ENCODE measurements around the gene TRIM46. TPM values are rescaled to one million over a fixed set of nuclear protein-coding genes. Genes with fewer than 3 reads are reported as not detected.
"Not testable (repeated sequence)": the region's sequence is repeated elsewhere in the genome, so short reads cannot be mapped to it uniquely, and the experiment has no call there.

TRIM46 gene
- total RNA-seq, 4 donors from 2014 or later: 0.35 to 1.9 (median 0.40) TPM; not detected in 1

GRCh38 chr1:155166051-155166470 is 7.6 kb upstream of the TRIM46 start:
- TF ChIP-seq EP300 (IDR thresholded peaks at IDR 0.05) (no peak), CTCF (IDR thresholded peaks at IDR 0.05) (no peak), POLR2A (IDR thresholded peaks at IDR 0.05) (no peak), POLR2AphosphoS5 (IDR thresholded peaks at IDR 0.05) (no peak)
- Histone ChIP-seq H3K36me3 (peaks cover 0 to 26% of the 10 kb centered on the region in 2 donors), H3K4me3 (no peak overlapping the region), H3K27me3 (no peaks in the 10 kb centered on the region), H3K27ac (peak overlapping the region in 3 of 4 donors; percentile 51 to 68 (median 63)), H3K4me1 (peaks cover 0 to 31% (median 11%) of the 10 kb centered on the region in 3 donors), H3K9me3 (no peaks in the 10 kb centered on the region)
- WGBS, 2 donors (ENCODE audit: low coverage in 1 of 2): 73% methylated on average over 4 of the region's 8 CpGs; no CpG with 5 or more reads in 1 of the 2 donors
- no peak for ATAC-seq

DNA sequence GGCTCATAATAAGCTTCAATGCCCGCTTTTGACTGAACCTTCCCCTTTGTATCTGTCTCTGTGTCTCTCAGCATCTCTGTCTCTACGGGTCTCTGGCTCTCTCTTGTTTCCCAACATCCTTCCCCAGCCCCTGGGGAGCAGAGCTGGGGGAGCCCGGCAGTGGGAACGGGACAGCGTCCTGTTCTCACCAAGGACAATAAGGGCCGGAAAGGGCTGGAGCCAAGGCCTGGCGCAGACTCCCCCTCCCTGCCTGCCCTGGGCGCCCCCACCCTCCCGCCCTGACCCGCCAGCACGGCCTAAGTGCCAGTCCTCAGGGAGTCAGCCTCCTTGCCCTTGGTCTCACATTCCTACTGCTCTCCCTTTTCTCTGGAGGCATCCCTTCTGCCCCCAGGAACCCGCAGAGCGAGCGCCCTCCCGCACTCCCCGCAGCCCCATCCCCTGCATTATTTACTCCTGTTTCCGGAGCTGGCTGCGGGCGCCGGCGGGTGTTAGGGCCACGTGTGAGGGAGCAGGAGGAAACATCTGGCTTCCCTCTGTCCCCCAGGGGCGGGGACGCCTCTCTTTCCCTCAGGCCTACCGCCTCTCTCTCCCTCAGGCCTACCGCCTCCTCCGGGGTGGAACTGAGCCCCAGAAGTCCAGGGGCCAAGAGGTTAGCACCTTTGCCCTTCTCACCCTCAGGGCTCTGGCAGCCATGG is 7.0 kb upstream of the TRIM46 start:
- H3K4me3 ChIP-seq: peak overlapping the region in 1 of 2 donors; percentile 20
- H3K27me3 ChIP-seq: no peaks in the 10 kb centered on the region
- H3K36me3 ChIP-seq: peaks cover 0 to 27% of the 10 kb centered on the region in 2 donors
- peak overlapping the region in 3 of 4 donors; percentile 51 to 68 (median 63) for H3K27ac ChIP-seq
- no peaks in the 10 kb centered on the region for H3K9me3 ChIP-seq
- peaks cover 0 to 37% (median 11%) of the 10 kb centered on the region in 3 donors for H3K4me1 ChIP-seq
- 62% methylated on average over 6 of the region's 27 CpGs; no CpG with 5 or more reads in 1 of the 2 donors for whole genome bisulfite sequencing, 2 donors (ENCODE audit: low coverage in 1 of 2)
- TF ChIP-seq POLR2A (IDR thresholded peaks at IDR 0.05): no peak
- TF ChIP-seq CTCF (IDR thresholded peaks at IDR 0.05): no peak
- no peak for TF ChIP-seq EP300 (IDR thresholded peaks at IDR 0.05)
- TF ChIP-seq POLR2AphosphoS5 (IDR thresholded peaks at IDR 0.05): peak; percentile 15
- peak; percentile 73 for ATAC-seq

- no peaks in the 10 kb centered on the region for H3K27me3 ChIP-seq
- TF ChIP-seq POLR2AphosphoS5 (IDR thresholded peaks at IDR 0.05) (peak; percentile 25), CTCF (IDR thresholded peaks at IDR 0.05) (peak; percentile 85 to 94 (median 90)), POLR2A (IDR thresholded peaks at IDR 0.05) (no peak), EP300 (IDR thresholded peaks at IDR 0.05) (no peak)
- peak; percentile 85 for ATAC-seq
- peak overlapping the region in 1 of 2 donors; percentile 20 for H3K4me3 ChIP-seq
- H3K36me3 ChIP-seq: peaks cover 0 to 27% of the 10 kb centered on the region in 2 donors
- no peaks in the 10 kb centered on the region for H3K9me3 ChIP-seq
- H3K27ac ChIP-seq: peak overlapping the region in 3 of 4 donors; percentile 51 to 68 (median 63)
- 0 to 22% methylated on average over 3 to 9 of the region's 28 CpGs for WGBS, 2 donors (ENCODE audit: low coverage in 1 of 2)
- H3K4me1 ChIP-seq: peaks cover 0 to 45% (median 18%) of the 10 kb centered on the region in 3 donors
These were observed 6.2 kb upstream of the TRIM46 start for GRCh38 chr1:155167166-155168104.

DNA sequence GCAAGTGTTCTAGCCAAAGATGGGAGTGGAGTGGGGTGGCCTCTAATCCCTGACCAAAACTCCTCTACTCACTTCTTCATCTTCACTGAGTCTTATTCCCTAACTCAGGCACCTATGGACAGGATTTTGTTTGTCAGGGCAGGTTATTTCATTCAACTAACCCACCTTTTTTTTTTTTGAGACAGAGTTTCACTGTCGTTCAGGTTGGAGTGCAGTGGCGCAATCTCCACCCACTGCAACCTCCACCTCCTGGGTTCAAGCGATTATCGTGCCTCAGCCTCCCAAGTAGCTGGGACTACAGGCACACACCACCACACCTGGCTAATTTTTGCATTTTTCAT is 5.6 kb upstream of the TRIM46 start:
- not testable (repeated sequence) for ATAC-seq, H3K9me3 ChIP-seq, H3K27me3 ChIP-seq, H3K4me3 ChIP-seq
- WGBS, 2 donors (ENCODE audit: low coverage in 1 of 2): 20 to 30% methylated on average over 1 to 2 of the region's 4 CpGs
- Histone ChIP-seq H3K4me1 (peaks cover 0 to 47% (median 18%) of the 10 kb centered on the region in 3 donors), H3K36me3 (peaks cover 0 to 27% of the 10 kb centered on the region in 2 donors), H3K27ac (peak overlapping the region in 1 of 4 donors; percentile 63)

DNA sequence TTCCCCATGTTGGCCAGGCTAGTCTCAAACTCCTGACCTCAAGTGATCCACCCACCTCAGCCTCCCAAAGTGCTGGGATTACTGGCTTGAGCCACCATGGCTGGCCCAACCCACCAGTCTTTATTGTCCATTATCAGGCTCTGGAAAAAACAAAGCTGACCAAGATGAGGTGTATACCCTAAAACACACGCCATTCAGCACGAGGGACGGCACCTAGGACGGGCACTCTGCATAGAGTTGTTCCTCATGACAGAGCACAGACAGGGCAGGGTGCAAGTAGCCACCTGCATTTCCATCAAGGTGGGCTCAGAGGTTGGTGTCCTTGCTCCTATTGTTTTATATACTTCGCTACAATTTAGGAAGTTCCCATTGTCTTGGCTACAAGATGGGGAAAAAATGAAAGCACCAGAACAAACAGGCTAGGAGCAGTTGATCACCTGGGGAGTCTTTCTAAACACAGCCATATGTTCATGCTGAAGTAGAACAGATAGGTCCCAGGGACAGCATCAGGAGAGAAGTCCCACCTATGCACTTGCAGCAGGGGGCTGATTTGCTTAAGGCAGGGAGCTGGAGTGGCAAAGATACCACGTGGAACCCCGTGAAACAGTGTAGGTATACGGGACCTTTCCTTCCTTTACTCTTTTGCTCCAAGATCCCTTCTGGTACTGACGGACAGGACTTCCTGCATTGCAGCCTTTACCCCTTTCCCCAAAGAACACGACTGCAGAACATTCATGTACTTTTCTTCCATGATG is 5.0 kb upstream of the TRIM46 start:
- WGBS, 2 donors (ENCODE audit: low coverage in 1 of 2): 65 to 73% methylated on average over 8 to 10 of the region's 10 CpGs
- ATAC-seq: no peak
- Histone ChIP-seq H3K9me3 (no peaks in the 10 kb centered on the region), H3K36me3 (peaks cover 0 to 27% of the 10 kb centered on the region in 2 donors), H3K27ac (no peak overlapping the region), H3K4me1 (peaks cover 0 to 52% (median 22%) of the 10 kb centered on the region in 3 donors), H3K4me3 (no peak overlapping the region), H3K27me3 (peaks cover 3% of the 10 kb centered on the region)
- no peak for TF ChIP-seq EP300 (IDR thresholded peaks at IDR 0.05)
- TF ChIP-seq POLR2AphosphoS5 (IDR thresholded peaks at IDR 0.05): no peak
- TF ChIP-seq POLR2A (IDR thresholded peaks at IDR 0.05): no peak
- TF ChIP-seq CTCF (IDR thresholded peaks at IDR 0.05): no peak
